ENCODE data around the gene FAM117B.

- TF ChIP-seq, protein P1, sequence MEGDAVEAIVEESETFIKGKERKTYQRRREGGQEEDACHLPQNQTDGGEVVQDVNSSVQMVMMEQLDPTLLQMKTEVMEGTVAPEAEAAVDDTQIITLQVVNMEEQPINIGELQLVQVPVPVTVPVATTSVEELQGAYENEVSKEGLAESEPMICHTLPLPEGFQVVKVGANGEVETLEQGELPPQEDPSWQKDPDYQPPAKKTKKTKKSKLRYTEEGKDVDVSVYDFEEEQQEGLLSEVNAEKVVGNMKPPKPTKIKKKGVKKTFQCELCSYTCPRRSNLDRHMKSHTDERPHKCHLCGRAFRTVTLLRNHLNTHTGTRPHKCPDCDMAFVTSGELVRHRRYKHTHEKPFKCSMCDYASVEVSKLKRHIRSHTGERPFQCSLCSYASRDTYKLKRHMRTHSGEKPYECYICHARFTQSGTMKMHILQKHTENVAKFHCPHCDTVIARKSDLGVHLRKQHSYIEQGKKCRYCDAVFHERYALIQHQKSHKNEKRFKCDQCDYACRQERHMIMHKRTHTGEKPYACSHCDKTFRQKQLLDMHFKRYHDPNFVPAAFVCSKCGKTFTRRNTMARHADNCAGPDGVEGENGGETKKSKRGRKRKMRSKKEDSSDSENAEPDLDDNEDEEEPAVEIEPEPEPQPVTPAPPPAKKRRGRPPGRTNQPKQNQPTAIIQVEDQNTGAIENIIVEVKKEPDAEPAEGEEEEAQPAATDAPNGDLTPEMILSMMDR (IDR thresholded peaks at IDR 0.05): no peak
- no peak for TF ChIP-seq POLR2A (IDR thresholded peaks at IDR 0.05)
Measured at GRCh38 chr2:202797944-202798343, 163.2 kb downstream of the FAM117B start.
